HG02623 (cell line): ENCODE results near the gene NFATC4.
"Not testable (repeated sequence)": the region's sequence is repeated elsewhere in the genome, so short reads cannot be mapped to it uniquely, and the experiment has no call there.

ENCODE experiments used
- ATAC-seq: cut with Tn5 transposase; IDR thresholded peaks from one replicate; pipeline ENCODE4 v1.9.1; 2021; ENCODE audit warnings: moderate library complexity; ENCODE audit not compliant: unreplicated experiment

NFATC4 gene

DNA sequence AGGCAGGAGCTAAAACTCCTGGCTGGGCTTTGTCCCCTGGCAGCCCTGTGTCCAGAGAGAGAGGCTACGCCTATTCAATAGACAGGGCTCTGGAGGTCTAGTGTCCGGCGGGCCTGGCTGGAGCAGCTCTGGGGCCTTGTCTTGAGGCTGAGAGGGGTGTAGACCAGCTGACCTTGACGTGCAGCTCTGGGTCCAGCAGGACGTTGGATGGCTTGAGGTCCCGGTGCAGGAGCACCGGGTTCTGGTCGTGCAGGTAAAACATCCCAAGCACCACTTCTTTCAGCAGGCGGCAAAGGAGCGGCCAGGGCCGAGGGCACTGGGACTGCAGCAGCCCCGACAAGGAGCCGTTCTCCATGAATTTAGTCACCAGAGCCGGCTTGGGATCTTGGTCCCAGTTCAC is 29.1 kb upstream of the NFATC4 start:
- no peak for ATAC-seq

DNA sequence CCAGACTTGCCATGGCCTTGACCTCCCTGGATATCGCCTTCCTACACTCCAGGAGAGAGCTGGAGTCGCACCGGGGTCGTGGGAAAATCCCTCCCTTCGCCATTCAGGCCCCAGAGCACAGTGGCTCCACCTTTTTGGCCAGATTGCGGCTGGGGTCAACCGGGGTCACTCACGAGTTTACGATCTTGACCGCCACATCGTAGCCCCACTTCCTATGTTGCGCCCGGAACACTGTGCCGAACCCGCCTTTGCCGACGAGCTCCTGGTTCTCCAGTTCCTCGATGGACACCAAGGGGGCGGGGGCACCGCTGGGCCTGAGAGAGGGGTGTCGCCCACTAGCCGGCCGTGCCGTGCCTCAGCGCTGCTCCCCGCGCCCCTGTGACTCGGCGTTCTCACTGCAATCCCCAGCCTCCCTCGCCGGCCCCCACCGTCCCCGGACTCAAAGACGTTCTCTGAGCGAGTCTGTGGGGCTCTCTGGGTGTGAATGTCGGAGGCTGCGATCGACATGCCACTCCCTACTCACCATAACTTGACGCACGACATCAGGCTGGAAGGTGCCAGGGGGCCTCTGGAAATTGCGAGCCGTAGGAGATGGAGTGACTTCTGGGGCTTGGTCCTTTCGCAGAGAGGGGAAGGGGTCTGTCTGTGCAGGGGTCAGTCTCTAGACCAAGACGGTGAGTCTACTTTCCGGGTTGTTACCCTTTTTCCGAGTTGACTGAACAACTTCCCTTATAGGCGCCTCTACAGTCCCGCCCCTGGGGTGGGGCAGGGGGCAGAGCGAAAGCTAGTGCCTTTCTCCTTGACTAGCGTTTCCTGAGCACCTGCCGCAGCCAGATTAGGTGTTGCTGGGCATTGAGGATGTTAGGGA is 28.5 kb upstream of the NFATC4 start, which contains the start of gene RIPK3:
Gene RIPK3 (minus strand): TSS at position 708 of the 868 bp plus-strand sequence. CDS start 165 bp downstream, at position 543.
- peak; percentile 96 for ATAC-seq

DNA sequence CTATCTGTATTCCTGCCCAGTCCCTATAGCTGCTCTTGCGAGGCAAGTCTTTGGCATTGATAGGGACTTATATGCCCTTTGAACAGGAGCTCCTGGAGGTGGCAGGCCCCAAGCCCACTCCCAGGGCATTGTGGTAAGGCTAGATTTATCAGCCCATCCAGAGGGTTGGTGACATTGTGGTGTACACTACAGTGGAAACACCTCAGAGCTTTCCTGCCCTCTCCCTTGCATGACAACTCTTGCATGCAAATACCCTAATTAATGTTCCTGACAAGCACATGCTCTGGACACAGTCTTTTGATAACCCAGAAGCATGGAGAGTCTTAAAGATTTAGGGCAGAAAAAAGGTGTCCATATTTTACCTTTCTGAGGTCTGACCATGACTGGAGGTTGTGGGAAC is 27.4 kb upstream of the NFATC4 start:
- ATAC-seq: no peak

DNA sequence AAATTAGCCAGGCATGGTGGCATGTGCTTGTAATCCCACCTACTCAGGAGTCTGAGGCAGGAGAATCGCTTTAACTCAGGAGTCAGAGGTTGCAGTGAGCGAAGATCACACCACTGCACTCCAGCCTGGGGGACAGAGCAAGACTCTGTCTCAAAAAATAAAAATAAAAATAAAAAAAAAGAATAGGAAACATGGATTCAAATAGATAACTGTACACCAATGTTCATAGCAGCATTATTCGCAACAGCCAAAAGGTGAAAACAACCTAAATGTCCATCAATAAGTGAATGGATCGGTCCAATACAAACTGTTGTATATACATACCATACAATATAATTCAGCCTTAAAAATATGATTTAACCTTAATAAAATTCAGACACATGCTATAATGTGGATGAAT is 25.1 kb upstream of the NFATC4 start:
- ATAC-seq: no peak

DNA sequence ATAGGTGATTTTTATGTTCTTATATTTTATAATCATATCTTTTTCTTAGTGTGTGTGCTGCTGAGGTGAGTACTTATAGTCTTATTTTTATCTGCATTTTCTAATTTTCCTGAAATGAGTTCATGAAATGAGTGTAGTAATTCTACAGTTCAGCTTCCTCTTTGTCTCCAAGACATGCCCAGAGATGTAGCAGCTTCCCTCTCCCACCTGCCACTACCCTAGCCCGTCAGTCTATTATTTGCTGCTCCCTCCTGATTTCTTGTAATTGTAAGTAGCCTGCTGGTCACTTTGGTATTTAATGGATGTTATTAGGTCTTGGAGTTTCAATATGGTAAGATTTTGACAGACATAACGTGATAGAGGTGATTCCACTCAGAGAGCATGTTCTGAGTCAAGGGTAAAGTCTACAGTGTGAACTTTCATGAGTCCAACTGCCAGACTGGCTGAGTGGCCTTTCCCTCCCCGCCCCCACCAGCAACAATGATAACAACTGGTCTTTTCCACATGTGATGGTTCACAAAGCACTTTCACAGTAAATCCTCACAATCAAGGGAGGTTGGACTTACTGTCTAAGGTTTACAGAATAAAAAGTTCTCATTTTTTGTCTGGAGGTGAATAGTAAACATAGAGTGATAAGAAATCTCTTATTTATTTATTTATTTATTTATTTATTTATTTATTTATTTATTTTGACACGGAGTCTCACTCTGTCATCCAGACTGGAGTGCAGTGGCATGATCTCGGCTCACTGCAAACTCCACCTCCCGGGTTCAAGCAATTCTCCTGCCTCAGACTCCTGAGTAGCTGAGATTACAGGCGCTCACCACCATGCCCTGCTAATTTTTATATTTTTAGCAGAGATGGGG is 24.0 kb upstream of the NFATC4 start:
- no peak for ATAC-seq

DNA sequence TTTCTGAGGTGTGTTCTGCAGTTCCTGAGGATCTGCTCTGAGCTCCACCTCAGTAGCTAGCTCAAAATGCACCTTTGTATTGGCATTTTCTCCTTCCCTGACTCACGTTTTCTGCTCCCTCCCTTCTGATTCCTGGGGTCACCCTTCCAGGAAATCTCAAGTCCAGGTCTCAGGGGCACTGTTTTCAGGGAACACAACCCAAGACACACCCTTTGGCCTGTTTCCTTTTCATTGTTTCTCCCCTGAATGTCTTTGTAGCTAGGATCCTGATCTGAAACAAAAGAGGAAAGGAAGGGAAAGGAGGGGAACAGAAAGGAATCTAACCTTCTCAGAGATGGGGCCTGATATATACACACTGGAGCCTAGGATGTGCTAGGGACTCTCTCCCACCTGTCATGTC is 20.9 kb upstream of the NFATC4 start:
- ATAC-seq: no peak

DNA sequence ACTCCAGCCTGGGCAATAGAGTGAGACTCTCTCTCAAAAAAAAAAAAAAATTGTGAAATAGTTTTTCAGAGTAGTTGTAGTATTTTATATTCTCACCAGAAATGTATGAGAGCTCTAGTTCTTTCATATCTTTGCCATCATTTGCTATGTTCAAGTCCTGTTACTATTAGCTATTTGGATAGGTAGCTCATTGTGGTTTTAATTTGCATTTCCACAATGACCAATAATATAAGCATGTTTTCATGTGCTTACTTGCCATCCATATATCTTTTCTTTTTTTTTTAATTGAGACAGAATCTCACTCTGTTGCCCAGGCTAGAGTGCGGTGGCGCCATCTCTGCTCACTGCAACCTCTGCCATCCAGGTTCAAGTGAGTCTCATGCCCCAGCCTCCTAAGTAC is 19.8 kb upstream of the NFATC4 start:
- no peak for ATAC-seq

DNA sequence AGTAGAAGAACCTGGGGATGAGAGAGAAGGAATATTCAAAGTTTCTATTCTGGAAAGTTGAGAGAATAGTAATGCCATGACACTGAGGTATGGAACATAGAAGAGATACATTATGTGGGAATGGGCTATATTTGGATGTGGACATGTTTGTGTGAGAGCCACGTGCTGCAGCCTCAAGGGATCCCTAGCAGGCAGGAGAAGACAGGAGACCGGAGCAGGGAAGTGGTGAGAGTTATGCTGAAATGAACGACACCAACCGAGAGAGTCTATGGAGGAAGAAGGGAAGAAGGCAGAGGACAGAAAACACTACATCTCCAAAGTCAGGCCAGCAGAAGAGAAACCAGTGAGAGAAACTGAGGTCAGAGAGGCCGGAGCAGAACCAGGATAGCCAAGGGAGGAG is 18.2 kb upstream of the NFATC4 start:
- ATAC-seq: no peak

DNA sequence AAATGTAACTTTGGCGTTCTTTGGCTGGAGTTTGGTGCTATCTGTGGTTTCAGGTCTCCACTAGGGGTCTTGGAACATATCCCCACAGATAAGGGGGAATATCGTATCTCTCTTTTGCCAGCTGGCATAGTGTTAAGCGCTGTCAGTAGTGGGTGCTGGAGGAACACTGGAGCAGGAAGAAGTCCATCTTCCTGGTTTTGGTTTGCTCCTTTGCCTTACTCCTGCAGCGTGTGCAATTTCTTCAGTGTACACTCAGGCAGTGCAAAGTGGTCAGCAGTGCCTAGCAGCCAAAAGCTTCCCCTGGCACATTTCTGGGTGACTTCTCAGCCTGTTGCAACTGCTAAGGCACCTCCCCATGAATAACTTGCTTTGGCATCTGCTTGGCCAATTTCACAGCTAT is 16.5 kb upstream of the NFATC4 start:
- ATAC-seq: no peak

DNA sequence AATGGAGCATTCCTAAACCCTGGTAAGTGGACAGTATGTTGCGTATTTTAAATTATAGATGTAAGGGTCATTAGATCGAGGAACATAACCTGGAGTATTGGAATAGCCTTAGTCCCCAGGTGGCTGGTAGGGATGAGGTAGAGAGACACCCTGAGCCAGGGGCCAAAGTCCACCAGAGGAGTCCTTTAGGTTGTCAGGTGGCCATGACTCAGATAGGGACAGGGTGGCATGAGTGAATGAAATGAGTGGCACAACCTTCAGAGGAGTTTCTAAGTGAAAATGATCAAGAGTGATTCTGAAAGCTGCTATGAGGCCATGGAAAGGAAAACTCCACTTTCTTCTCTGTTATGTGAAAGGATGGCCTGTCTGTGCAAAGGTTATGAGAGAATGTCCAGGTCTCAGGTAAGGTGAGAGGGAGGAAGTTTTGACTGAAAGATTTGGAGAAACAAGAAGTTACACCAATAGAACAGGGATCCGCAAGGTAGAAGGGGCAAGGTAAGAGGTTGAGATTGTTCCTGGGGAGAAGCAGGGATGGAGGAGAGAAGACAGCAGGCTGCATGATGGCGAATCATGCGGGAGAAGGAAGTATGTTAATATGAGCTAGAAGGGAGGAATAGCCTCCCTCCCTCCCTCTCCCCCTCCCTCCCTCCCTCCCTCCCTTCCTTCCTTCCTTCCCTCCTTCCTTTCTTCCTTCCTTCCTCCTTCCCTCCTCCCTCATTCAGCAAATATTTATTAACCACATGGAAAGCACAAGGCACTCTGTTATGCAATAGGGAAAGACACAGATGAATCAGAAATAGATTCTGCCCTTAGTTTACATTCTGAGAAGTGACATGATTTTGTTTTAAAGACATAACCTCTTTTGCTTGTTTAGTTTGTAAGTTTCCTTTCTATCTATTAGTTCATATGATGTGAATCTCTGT is 14.2 kb upstream of the NFATC4 start:
- no peak for ATAC-seq

DNA sequence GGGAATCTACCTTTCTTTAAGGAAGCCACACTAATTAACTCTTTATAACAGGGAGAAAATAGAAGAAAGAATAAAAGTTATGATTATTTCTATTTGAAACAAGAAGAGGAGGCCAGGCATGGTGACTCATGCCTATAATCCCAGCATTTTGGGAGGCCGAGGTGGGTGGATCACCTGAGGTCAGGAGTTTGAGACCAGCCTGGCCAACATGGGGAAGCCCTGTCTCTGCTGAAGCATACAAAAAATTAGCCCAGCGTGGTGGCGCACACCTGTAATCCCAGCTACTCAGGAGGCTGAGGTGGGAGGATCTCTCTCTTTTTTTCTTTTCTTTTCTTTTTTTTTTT is 13.5 kb upstream of the NFATC4 start:
- ATAC-seq: not testable (repeated sequence)

DNA sequence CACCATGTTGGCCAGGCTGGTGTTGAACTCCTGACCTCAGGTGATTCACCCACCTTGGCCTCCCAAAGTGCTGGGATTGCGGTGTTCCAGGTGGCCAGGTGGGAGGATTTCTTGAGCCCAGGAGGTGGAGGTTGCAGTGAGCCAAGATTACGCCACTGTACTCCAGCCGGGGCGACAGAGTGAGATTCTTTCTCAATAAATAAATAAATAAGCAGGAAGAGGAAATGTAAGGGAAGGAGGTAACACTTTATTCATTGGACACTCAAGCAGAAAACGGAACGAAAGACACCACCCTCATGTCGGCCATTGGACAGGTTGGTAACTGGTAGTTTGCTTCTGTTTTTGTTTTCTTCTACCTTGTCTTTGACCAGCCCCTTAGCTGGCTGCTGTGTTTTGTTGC is 13.0 kb upstream of the NFATC4 start:
- ATAC-seq: no peak

DNA sequence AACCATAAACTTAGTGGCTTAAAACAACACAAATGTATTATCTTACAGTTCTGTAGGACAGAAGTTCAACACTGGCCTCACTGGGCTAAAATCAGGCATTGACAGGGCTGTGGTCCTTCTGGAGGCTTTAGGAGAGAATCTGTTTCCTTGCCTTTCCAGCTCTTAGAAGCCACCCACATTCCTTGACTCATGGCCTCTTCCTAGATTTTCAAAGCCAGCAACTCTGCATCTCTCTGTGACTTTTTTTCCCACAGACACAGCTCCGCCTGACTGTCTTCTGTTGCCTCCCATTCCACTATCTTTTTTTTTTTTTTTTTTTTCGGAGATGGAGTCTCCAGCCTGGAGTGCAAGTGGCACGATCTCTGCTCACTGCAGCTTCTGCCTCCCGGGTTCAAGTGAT is 11.8 kb upstream of the NFATC4 start:
- ATAC-seq: no peak

DNA sequence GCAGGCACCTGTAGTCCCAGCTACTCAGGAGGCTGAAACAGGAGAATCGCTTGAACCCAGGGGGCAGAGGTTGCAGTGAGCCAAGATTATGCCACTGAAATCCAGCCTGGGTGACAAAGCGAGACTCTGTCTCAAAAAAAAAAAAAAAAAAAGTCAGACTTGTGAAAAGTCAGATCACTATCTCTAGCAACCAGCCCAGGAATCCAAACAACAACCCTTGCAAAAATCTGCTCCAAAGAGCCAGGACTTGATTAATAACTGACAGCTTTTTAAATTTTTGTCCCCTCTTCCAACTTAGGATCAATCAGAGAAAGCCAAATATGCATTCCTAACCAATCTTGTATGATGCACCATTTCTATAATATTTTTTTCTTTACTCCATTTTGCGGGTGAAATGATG is 7.7 kb upstream of the NFATC4 start:
- ATAC-seq: no peak

DNA sequence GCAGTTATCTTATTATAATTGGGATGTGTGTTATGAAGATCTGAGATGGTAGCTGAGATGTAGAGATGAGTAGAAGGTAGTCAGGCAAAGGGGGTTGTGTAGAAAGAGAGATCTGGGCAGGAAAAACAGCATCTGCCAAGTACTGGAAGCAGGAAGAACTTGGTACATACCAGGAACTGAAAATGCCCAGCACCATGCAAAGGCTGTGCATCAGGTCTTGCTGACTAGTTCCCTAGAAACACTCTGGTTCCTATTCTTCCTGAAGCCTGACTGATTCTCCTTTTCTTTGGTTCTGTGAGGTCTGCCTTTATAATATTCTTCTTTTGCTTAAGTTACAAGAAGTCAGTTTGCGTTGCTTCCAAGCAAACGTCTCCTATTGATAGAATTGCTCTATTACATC is 6.7 kb upstream of the NFATC4 start:
- no peak for ATAC-seq

DNA sequence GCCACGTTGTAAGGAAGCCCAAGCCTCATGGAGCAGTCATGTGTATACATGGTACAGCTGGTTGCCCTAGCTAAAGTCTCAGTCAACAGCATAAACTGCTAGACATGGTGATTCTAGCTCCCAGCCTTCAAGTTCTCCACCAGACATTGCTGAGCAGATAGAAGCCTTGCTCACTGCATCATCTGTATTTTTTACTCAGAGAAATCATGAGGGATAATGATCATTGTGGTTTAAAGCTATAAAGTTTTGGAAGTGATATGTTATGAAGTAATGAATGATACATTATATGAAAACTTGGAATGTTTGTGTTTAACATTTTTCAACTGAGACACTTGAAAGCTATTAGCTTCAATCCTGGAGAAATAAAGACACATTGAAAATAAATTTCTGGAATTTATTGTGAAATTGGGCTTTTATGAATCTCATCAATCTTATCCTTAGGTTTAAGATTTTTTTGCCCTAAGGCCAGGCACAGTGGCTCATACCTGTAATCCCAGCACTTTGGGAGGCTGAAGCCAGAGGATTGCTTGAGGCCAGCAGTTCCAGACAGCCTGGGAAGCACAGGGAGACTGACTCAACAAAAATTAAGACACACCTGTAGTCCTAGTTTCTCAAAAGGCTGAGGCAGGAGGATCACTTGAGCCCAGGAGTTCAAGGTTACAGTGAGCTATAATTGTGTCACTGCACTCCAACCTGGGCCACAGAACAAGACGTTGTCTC is 5.6 kb upstream of the NFATC4 start:
- ATAC-seq: no peak

DNA sequence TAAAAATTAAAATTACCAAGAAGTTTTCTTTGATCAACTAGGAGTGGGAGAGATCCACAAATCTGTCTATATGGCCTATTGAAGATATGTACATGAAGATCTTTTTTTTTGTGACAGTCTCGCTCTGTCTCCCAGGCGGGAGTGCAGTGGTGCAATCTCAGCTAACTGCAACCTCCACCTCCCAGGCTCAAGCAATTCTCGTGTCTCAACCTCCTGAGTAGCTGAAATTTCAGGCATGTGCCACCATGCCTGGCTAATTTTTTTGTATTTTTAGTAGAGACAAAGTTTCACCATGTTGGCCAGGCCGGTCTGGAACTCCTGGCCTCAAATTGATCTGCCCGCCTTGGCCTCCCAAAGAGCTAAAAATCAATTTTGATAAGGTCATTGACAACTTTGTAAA is 4.6 kb upstream of the NFATC4 start:
- ATAC-seq: no peak

DNA sequence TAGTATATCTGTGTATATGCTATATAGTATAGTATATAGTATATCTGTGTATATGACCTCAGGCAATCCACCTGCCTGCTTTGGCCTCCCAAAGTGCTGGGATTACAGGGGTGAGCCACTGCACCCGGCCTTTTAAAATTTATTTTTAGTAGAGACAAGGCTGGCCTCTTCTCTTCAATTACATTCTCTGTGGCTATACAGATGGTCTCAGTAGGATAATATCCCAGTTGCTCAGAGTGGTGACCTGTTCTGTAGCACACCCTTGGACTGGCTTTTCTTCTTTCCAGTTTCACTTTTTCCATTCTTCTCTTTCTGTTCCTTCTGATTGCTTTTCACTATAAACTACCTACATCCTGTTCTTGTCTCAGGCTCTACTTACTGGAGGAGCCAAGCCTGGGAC is 3.1 kb upstream of the NFATC4 start:
- no peak for ATAC-seq

DNA sequence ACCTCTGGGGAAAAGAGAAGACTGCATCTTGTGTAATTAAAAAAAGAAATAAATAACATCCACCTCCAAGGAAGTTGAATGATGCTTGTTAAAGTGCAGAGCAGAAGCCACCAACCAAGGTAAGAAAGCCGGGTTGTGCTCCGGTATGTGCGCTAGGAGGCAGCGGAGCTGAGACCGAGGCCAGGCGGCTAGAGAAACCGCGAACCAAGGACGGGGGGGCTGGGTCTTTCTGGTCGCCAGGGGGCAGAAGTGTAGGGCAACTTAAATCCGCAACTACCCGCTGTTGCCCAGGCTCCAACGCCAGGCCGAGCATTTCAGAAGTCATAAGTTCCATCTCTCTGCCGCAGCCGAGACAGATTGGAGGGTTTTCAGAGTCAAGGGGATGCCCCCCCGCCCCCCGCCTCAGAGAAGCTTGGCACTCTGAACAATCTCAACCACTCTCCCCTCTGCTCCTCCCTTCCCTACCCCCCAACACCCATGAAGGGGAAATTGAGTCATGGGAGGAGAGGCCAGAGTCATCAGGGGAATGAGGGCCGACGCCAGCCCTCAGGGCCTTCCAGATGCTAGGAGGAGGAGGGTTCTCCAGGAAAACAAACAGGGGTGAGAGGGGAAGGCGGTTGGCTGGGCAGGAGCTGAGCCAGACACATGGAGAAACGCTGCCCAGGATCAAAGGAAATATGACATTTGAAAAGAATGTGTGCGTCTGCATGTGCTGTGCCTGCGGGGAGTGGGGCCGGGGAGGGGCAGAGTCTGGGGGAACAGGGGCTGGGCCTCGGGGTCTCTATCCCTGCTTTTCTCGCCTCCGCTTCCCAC is 2.2 kb upstream of the NFATC4 start:
- ATAC-seq: peak; percentile 37

DNA sequence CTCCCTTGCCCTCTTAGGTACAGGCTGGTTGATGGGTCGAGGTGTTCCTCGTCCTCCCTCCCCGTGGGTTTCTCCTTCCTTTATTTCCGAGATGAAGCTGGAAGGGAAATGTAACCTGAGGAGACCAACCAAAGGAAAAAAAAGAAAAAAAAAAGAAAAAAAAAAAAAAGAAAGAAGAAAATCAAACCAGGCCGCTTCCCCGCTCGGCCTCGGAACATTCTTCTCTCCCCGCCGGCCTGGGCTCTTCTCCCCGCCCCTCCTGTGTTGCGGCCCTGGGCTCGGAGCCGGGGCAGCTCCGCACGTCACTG is 1.6 kb upstream of the NFATC4 start:
- no peak for ATAC-seq
